Measurements from ENCODE around the gene SOCS7.

SOCS7 gene

DNA sequence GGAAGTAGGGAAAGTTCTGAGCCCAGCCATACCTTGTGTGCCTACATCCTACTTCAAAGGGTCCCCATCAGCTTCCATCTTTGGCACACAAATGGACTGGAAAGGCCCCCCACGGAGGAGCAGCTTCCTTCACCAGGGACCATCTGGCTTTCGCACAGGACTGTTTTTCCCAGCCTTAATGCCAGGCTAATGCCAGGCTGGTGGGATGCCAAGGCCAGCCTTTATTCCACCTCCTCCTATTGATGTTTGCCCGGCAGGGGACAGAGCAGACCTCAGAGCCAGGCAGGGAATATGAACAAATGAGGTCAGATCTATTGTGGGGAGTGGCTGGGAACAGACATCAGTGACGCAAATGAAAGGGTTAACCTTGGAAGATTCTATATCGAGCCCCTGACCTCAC lies 13.6 kb upstream of the SOCS7 start:
- no peak for DNase-seq (ENCODE audit: low read depth in 2 of 2)

GRCh38 chr17:38338535-38338934 lies 13.1 kb upstream of the SOCS7 start:
- DNase-seq (ENCODE audit: low read depth in 2 of 2) = no peak

DNA sequence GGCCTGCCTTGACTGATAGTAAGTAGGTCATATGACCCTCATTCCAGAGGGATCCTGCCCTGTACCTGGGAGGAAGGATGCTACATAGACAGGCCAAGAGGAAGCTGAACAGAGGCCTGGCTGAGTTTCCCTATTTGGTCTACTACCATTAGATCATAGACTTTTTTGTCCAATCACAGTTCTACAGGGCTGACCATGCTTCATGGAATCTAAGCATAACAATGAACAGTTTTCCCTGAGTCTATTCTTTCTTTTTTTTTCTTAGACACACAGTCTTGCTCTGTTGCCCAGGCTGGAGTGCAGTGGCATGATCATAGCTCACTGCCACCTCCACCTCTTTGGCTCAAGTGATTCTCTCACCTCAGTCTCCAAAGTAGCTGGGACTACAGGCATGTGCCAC lies 11.8 kb upstream of the SOCS7 start:
- DNase-seq (ENCODE audit: low read depth in 2 of 2) = no peak

DNA sequence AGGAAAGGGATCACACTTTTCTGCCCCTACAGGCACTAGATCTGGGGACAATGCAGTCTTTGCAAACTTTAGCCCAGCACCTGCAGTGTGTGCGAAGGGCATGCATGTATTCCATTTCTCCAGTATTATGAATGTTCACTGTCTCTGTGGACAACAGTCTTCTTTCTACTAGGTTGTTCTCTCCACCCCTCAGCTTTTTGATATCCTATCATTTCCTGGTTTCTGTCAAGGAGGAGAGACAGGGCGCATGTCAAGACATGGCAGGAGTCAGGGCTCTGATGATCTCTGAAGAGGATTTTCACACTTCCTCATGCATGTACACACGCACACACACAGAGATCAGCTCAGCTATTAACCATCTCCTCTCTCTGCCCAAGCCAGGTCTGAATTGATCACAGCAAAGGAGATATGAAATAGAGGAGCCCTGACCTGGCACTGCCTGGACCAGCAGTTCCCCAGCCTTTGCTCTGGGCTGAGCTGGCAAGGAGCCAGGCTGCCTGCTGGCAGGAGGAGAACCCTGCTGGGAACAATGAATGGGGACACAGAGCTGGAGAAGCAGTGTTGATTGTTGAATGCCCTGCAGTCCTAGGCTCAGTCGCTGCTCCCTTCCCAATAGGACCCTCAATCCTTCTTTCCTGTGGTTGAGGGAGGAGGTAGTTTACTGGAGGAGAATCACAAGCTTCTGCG lies 10.5 kb upstream of the SOCS7 start:
- DNase-seq (ENCODE audit: low read depth in 2 of 2) = no peak

GRCh38 chr17:38342886-38343607 lies 8.6 kb upstream of the SOCS7 start:
- no peak for DNase-seq (ENCODE audit: low read depth in 2 of 2)

GRCh38 chr17:38343608-38344419 lies 7.8 kb upstream of the SOCS7 start, which contains the start of gene GPR179:
Gene GPR179 (minus strand): TSS chr17:38343956. CDS start chr17:38343789, 167 bp downstream.
- no peak for DNase-seq (ENCODE audit: low read depth in 2 of 2)

- no peak for DNase-seq (ENCODE audit: low read depth in 2 of 2)
These were observed 7.3 kb upstream of the SOCS7 start for GRCh38 chr17:38344420-38344745.

DNA sequence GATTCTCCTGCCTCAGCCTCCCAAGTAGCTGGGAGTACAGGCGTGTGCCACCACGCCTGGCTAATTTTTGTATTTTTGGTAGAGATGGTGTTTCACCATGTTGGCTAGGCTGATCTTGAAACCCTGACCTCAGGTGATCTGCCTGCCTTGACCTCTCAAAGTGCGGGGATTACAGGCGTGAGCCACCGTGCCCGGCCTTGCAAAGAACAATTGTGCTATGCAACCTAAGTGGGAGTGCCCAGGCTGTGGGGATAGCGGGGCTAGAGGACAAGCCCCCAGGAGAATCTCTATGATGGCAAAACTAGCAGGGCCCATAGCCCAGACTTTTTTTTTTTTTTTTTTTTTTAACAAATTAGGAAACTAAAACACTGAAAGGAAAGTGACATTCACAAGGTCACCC lies 5.9 kb upstream of the SOCS7 start:
- no peak for DNase-seq (ENCODE audit: low read depth in 2 of 2)

- peak; percentile 79 to 82 for DNase-seq (ENCODE audit: low read depth in 2 of 2)
These were observed 2.4 kb upstream of the SOCS7 start for GRCh38 chr17:38349097-38349730.

- DNase-seq (ENCODE audit: low read depth in 2 of 2) = no peak
These were observed 1.6 kb upstream of the SOCS7 start for GRCh38 chr17:38350035-38350434.

- peak in 1 of 2 donors; percentile 12 for DNase-seq (ENCODE audit: low read depth in 2 of 2)
These were observed 821 bp downstream of the SOCS7 start for GRCh38 chr17:38352245-38353085.

DNA sequence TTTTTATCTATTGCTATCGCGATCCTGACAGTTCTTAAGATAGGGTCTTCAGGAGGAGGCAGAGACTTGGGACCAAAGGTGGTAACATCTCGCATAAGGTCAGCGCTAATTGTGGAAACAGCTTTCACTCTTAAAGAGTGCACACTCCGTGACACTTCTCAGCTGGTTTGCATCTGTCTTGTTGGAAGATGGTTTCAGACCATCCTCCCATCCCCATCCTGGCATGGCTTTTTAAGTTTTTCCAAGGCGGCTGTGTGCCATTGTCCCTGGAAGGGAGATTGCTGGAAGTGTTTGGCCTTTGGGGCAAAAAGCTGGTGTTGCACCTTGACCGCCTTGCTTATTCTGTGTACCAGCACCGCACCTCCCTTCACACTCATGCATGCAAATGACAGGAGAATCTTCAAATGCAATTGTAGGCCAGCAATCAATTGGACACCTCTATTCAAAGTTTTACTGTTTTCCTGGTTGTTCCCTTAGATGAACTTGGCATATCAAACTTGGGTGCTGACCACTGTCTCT lies 1.5 kb downstream of the SOCS7 start:
- no peak for DNase-seq (ENCODE audit: low read depth in 2 of 2)

DNA sequence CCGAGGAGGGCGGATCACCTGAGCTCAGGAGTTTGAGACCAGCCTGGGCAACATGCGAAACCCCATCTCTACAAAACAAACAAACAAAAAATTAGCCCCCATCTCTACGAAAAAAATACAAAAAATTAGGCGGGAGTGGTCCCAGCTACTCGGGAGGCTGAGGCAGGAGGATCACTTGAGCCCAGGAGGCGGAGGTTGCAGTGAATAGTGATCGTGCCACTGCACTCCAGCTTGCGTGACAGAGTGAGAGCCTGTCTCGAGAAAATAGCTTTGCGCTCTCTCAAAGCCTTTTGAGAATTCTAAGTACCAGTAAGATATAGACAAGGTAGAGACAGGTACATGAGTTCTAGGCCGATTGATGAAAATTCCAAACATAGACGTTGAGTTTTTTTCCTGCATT lies 2.0 kb downstream of the SOCS7 start:
- no peak for DNase-seq (ENCODE audit: low read depth in 2 of 2)

DNA sequence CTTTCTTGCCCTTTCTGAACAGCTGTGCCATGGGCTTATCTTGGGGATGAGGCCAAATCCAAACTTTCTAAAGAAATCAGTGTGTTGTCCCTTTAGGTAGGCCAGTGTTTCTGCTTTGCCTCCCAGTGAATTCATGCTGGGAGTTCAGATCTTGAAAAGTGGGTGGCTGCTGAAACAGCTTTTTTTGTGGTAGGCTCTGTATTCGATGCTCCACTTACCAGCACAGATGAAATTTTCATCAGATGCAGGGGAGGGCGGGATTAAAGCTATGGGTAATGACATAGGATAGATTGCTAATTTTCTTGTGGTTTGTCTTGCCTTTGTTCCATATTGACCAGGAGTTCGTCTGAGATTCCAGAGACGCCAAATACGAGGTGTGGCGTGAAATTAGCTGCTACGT lies 2.8 kb downstream of the SOCS7 start:
- no peak for DNase-seq (ENCODE audit: low read depth in 2 of 2)

- no peak for DNase-seq (ENCODE audit: low read depth in 2 of 2)
These were observed 3.6 kb downstream of the SOCS7 start for GRCh38 chr17:38355251-38355650.

DNA sequence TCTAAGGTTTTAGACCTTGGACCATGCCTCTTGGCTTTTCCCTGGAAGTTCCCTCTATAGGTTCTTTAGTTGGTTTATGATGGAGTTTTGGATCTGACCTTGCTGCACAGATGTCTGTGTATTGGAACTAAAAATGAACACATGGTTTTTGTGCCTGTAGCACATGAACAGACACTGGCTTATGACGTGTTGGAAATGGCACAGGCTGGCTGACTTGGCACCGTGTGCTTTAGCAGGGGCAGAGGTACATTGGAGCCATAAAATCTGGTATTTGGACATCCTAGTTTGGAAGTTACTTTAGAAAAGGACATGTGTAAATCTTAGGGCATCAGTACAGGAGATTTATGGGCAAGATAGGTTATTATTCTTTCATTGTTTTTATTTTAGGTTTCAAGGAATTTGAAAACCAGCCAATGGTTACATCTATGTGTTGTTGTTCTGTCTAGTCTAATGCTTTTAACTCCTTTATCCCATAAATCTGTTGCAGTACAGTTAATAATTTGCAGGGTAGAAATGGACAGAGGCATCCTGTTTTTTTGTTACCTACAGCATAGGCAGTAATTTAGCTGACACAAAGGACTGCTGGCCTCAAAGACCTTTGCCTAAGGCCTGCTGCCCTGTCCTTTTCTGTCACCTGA lies 6.0 kb downstream of the SOCS7 start:
- DNase-seq (ENCODE audit: low read depth in 2 of 2) = no peak

DNA sequence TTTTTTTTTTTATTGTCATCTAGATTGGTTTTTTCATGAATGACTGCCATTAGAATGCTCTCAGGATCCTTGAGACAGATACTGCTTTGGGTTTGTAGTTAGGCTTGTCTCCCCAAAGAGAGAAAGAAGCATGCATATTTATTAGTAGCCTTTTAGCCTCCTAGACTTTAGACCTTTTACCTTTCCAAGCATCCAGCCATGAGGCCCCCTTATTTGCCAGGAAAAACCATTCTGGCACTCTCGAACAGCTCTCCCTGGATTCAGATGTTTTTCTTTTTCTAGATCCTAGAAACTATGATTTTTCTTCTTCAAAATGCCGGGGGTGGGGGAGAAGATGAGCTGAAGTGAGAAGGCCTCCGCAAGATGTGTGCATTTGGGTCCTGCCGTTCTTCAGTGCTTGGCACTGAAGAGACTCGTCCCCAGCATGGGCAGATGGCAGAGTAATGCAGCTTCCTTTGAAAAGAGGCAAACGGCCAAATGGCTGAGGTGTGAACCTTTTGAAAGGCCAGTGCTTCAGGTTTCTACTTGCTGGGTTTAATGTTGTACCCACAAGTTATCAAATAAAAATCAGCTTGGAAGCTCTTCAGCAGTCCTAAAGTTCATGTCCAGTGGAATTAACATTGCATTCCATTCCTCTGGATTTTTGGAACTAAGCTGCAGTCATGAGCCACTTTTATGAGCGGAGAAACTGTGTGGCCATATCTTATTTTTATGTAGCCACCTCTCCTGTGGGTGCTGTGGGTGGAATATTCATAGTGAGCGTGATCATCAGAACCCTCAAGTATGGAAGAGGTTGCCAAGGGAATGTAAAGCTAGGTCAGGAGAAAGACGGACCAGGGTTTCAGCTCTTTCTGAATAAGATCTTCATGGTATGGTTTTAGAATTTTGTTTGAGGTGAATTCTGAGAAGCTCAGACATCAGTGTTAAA lies 7.2 kb downstream of the SOCS7 start:
- no peak for DNase-seq (ENCODE audit: low read depth in 2 of 2)

DNA sequence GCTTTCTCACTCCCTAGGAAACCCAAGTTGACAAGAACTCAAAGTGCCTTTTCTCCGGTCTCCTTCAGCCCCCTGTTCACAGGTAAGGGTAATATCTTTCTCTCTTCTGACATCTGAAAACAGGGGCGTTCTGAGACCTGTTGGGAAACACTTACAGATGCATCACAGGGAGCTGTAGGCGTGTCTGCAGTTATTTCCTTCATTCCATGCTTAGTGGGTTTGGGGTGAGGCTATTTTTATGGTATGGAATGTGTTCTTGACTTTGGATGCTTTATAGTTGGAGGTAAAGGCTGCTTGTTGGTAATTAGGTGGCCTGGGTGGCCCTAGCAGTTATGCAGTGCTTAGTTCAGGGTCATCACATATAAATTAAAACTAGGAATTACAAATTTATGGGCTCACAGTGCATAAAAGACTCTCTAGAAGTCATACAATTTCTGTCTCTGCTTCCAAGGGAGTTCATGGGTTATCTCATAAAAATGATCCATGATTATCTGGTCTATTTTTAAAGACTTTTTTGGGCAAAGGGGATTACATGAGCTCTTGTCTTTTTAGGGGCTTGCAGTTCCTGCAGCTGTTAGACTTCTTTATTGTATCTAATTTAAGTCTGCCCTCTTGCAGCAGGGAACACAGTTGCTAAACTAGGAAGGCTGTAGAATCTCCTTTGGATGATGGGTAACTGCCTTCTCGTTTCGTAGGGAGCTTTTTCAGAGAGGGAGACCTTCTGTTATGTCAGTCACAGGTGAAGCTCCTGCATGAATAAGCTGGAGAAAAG lies 10.2 kb downstream of the SOCS7 start:
- no peak for DNase-seq (ENCODE audit: low read depth in 2 of 2)

DNA sequence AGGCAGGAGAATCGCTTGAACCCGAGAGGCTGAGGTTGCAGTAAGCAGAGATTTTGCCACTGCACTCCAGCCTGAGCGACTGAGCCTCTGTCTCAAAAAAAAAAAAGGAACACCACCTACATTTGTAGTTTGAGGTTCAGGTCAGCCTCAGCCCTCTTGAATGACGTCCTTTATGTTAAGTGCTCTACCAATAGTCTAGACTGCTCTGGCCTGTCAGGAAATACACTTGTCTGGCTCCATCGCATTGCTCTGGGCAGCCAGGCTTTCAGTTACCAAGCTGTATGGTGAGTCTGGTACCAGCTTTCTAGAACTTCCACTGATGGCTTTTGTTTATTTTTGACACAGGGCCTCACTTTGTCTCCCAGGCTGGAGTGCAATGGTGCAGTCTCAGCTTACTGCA lies 11.4 kb downstream of the SOCS7 start:
- DNase-seq (ENCODE audit: low read depth in 2 of 2) = no peak
